Measurements from ENCODE around the gene LRRC8B. TPM values are rescaled to one million over a fixed set of nuclear protein-coding genes. Genes with fewer than 3 reads are reported as not detected.
"Not testable (repeated sequence)": the region's sequence is repeated elsewhere in the genome, so short reads cannot be mapped to it uniquely, and the experiment has no call there.

Gene LRRC8B
- 2.8 TPM for total RNA-seq

GRCh38 chr1:89524369-89525168 lies at the start of gene LRRC8B:
LRRC8B (plus strand) TSS chr1:89524829; CDS start chr1:89582651, 57,822 bp downstream.
- DNase-seq (ENCODE audit: low spot score) (peak; percentile 94), ATAC-seq (peak; percentile 97)

GRCh38 chr1:89475269-89475668 lies 49.4 kb upstream of the LRRC8B start:
- ATAC-seq (no peak), DNase-seq (ENCODE audit: low spot score) (no peak)

GRCh38 chr1:89476072-89476471 lies 48.6 kb upstream of the LRRC8B start:
- ATAC-seq (no peak), DNase-seq (ENCODE audit: low spot score) (no peak)

DNA sequence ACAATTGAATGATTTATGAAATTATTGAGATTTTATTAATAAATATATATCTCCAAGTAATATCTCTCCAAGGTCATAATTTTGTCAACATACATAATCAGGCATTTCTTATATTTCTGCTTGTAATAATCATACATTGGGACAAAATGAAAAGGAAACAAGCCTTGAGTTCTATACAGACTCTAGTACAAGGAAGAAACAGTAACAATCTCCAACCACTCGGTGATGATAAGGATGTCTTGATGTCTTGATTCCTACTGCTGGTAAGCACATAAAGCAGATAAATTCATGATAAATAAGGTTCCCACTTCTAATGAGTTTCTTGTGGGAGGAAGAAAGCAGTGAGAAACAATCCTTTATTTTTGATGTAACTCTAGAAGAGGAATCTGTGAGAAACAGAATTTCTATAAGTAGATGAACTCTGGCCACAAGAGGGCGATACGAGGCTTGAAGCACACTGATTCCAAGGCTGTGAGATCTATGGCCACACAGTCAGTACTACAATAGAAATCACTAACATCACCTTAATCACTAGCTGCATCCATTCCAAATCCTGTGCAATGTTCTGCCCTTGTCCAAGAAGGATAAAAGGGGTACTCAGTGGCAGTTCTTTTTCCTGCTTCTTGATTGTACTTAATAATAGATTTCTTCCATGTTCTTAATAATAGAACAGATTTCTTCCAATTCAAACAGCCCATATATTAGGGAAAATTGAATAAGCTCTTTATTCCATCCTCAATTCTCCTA lies 41.4 kb upstream of the LRRC8B start:
- peak; percentile 64 for DNase-seq (ENCODE audit: low spot score)
- ATAC-seq: peak; percentile 95

DNA sequence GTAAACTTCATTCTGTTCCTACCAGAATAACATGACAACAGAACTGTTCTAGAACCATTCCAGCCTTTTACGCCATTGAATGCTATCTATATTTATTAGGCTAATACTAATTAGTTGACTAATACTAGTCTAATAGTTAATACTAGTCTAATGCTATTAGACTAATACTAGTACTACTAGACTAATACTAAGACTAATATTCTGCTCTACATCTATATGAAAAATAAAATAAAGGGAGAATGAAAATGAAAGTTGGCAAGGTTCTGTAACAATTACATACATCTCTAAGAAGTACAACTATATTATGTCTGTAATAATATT lies 40.9 kb upstream of the LRRC8B start:
- no peak for ATAC-seq
- DNase-seq (ENCODE audit: low spot score): no peak

DNA sequence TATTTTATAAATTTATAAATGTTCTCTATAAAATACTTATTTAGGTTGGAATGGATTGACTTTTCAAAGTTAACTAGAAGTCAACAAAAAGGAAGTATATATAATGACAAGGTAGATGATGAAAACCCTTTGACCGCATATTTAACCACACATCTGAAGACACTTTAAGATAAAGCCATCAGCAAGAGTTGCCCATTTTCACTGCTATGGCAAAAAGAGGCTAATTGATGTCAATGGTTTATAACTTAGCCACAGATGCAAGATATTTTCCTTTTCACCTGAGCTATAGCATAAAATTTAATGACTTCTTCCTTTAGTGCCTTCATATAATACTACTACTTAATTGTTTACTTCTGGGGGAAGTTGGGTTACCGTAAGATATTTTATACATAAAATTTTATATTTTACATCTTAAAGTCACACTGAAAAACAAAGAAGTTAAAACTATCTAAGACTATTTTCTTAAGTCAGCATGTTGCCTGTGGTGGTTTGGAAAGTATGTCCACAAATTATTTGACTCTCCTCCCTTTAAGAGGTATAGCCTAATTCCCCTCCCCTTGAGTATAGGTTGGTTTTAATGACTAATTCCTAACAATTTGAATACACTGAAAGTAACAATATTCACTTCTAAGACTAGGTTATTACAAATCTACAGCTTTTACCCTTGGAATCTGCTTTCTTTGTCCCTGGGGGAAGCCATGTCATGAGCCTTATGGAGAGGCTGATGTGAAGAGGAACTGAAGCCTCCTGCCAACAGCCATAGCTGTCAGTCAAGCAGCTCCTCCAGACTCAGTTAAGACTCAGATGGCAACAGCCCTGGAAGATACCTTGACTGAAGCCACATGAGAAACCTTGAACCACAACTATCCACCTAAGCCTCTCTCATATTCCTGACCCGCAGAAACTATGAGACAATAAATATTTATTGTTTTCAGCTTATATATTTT lies 40.3 kb upstream of the LRRC8B start:
- ATAC-seq: no peak
- no peak for DNase-seq (ENCODE audit: low spot score)

GRCh38 chr1:89487972-89488371 lies 36.7 kb upstream of the LRRC8B start:
- ATAC-seq (no peak), DNase-seq (ENCODE audit: low spot score) (no peak)

DNA sequence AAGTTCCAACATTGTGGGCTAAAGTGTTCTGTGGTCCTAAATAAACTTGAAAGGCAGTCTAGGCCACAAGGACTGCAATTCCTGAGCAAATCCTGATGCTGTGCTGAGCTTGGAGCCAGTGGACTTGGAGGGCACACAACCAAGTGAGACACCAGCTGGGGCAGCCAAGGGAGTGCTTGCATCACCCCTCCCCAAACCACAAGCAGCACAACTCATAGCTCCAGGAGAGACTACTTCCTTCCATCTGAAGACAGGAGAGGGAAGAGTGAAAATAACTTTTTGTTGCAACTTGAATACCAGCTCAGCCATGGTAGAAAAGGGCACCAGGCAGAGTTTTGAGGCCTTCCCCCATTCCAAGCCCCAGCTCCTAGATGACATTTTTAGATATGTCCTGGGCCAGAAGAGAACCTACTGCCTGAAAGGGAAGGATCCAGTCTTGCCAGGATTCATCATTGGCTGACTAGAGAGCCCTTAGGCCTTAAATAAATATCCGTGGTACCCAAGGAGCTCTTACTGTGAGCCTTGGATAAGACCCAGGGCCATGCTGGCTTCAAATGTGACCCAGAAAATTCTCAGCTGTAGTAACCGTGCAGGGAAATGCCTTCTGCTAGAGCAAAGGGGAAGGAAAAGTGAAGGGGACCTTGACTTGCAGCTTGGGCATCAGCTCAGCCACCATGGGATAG lies 35.4 kb upstream of the LRRC8B start:
- DNase-seq (ENCODE audit: low spot score): no peak

GRCh38 chr1:89490389-89490788 lies 34.2 kb upstream of the LRRC8B start:
- no peak for ATAC-seq
- DNase-seq (ENCODE audit: low spot score): no peak

More for the DNA sequence above, 35.4 kb upstream of the LRRC8B start:
- no peak for ATAC-seq

DNA sequence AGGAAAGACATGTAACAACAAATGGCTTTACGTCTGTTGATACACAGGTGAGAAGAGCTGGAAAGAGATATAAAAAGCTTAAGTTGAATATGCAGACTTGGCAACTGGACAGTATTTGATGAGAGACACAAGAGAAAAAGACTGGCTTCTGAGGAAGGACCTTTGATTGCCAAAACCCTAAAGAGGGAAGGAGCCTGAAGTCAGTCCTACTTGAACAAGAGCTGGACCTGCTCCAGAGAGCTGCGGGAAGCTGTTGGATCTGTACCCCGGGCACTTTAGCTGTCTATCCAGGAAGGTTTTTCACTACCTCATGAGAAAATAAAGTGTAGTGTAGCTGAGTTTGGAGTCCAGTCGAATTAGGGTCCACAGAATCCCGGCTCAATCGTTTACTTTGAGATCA lies 25.3 kb upstream of the LRRC8B start:
- no peak for DNase-seq (ENCODE audit: low spot score)
- no peak for ATAC-seq

GRCh38 chr1:89502042-89502441 lies 22.6 kb upstream of the LRRC8B start:
- ATAC-seq: no peak
- no peak for DNase-seq (ENCODE audit: low spot score)

DNA sequence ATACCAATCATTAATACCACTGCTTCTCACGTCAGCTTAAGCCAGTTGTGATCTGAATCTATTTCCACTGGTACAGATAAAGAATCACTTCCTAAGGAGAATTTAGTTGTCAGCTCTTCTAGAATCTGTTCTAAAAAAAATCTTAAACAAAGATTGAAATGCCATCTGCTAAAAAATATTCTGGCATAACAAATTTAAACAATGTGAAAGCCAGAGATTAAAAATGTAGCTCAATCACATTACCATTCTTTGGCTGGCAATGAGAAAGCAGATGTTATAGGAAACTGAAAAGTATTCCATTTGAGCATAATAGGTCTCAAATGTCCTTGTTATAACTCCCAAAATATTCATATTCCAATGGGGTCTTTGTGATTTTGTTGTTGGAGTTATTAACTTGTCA lies 21.7 kb upstream of the LRRC8B start:
- no peak for ATAC-seq
- no peak for DNase-seq (ENCODE audit: low spot score)

DNA sequence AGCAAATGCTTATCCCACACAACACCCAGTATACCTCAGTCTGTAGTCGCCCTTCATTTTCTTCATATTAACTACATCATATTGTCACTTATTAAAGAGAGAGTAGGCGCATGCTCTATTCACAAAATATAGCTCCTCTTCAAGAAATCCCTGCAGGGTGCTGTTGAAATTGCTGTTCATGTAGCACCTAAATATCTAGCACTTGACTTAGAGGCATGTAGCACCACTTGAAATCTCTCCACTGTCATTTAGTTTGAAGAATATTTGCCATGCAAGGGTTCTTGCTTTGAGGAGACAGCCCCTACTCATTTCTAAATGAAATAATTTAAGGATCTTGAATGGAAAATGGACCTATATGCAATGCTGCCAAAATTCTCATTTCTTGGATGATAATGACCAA lies 20.9 kb upstream of the LRRC8B start:
- DNase-seq (ENCODE audit: low spot score): no peak

GRCh38 chr1:89510061-89510460 lies 14.6 kb upstream of the LRRC8B start:
- not testable (repeated sequence) for DNase-seq (ENCODE audit: low spot score); ATAC-seq

More for the DNA sequence above, 20.9 kb upstream of the LRRC8B start:
- no peak for ATAC-seq

GRCh38 chr1:89512996-89513720 lies 11.5 kb upstream of the LRRC8B start:
- ATAC-seq (no peak), DNase-seq (ENCODE audit: low spot score) (no peak)

GRCh38 chr1:89516055-89516454 lies 8.6 kb upstream of the LRRC8B start:
- ATAC-seq: no peak
- DNase-seq (ENCODE audit: low spot score): no peak

GRCh38 chr1:89518221-89518631 lies 6.4 kb upstream of the LRRC8B start:
- ATAC-seq (peak; percentile 50), DNase-seq (ENCODE audit: low spot score) (no peak)

GRCh38 chr1:89519779-89520358 lies 4.8 kb upstream of the LRRC8B start:
- ATAC-seq: peak; percentile 48
- DNase-seq (ENCODE audit: low spot score): no peak

GRCh38 chr1:89521977-89522376 lies 2.7 kb upstream of the LRRC8B start:
- ATAC-seq: not testable (repeated sequence)

More at GRCh38 chr1:89521977-89522376, 2.7 kb upstream of the LRRC8B start:
- DNase-seq (ENCODE audit: low spot score): not testable (repeated sequence)

All from left lobe of liver (tissue), 2 donors.